ENCODE results near the gene OXTR.
A peak's percentile ranks its signal among the peaks of the same experiment; 100 is the strongest.
"Not testable (repeated sequence)": the region's sequence is repeated elsewhere in the genome, so short reads cannot be mapped to it uniquely, and the experiment has no call there.

OXTR gene

DNA sequence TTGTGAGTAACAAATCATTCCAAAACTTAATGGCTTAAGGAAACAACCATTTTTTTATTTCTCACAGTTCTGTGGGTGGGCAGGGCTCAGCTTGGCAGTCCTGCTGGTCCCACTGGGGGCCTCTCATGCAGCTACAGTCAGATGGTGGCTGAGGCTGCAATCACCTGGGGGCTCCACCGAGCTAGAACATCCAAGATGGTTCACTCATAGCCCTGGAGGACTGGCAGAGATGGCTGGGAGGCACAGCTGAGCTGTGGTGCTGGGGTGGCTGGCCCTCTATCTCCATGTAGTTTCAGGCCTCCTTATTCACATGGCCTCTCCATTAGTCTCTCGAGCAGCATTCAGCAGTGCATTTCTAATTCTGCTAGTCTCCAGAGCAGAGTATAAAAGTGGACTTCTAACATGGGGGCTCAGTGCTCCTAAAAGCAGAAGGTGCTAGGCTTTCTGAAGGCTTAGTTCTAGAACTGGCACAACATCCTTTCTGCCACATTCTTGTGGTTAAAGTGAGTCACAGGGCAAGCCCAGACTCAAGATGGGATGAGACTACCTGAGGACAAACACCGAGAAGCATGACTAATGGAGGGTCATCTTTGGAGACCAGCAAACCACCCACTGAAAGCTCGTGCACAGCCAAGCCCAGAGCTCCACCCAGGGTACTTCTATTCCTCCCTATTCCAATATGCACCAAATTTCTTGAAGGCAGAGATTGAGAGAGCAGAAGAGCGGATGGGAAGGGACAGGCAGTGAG is 29.5 kb downstream of the OXTR start:
- peak; percentile 60 to 92 for DNase-seq

GRCh38 chr3:8738639-8739038 is 30.8 kb downstream of the OXTR start:
- DNase-seq: no peak

DNA sequence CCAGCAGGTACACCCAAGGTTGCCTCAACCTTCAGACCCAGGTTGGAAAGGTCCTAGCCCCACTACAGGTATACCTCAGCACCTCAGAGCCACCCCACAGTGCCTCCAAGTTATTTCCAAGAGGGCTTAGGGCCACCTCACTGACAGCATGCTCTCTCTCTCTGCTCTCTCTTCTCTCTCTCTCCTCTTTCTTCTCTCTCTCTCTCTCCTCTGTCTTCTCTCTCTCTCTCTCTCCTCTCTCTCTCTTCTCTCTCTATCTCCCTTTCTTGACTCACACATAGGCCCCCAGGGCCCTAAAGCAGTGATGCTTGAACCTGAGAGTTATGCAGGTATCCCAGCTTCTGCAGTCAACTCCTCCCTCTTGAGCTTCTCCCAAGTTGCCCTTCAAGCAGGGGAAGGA is 31.6 kb downstream of the OXTR start:
- no peak for DNase-seq

- DNase-seq: no peak
Measured at GRCh38 chr3:8737301-8737700, 32.1 kb downstream of the OXTR start.

DNA sequence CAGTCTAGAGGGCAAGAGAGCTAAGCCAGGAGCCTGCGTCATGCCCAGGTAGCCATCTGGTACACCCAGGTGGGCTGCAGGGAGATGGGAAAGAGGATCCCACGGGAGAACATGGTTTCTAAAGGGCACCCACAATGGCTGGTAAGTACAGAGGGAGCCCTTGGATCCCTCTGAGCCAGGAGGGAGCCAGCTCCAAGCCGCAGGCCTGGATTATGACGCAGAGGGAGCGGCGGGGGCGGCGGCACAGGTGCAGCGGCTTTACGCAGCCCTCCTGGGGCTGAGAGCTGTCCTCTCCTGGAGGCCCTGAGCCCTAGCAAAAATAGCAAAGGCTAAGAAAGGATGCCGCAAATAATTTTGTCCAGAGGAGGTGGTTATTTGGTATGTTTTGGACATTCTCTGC is 33.0 kb downstream of the OXTR start:
- DNase-seq: no peak

- DNase-seq: no peak
Measured at GRCh38 chr3:8734908-8735307, 34.5 kb downstream of the OXTR start.

GRCh38 chr3:8734137-8734878 is 35.1 kb downstream of the OXTR start:
- DNase-seq: no peak

GRCh38 chr3:8733332-8734094 is 35.9 kb downstream of the OXTR start, which contains the start of gene CAV3:
Gene CAV3, plus strand, starts transcription at chr3:8733802. Its CDS starts 75 bp downstream, at chr3:8733877.
- no peak for DNase-seq

- no peak for DNase-seq
Measured at GRCh38 chr3:8732413-8732812, 37.0 kb downstream of the OXTR start.

GRCh38 chr3:8730656-8731055 is 38.8 kb downstream of the OXTR start:
- DNase-seq: no peak

GRCh38 chr3:8729479-8729878 is 39.9 kb downstream of the OXTR start:
- no peak for DNase-seq

DNA sequence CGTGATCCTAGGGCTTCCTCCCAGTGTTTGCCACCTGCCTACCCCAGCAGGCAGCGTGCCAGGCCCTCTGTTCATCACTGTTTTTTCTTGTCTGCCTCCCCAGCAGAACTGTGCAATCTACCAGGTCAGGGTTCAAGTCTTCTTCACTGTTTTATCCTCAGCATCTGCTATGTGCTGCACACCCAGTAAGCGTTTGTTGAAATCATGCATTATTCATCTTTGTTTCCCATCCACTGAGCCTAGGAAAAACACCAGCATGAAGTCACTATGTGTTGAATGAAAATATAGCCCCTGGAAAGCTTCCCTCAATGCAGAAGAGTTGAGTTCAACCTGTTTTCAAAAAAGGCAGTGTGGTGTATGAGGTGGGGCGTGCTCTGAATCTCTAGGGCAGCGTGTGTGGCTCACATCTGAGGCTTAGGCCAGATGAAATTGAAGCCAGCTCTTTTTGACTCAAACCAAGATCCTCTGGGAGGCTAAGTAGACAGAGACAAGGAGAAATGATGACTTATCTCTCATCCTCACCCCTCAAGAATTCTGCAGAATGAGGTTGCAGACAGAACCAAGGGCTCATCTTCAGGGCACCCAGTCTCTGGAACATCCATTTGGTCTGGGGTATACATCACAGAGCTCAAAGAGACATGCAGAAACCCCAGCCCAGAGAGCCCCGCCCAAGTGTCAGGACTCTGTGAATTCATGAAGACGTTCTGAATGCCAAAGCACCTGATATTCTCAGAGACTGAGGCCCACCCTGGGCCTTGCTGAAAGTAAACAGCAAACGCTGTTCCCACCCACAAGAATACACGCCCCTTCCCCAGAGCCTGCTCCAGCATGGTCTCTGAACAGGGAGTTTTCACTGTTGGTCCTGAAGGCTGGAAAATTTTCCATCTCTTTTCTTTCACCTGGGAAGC is 41.6 kb downstream of the OXTR start:
- no peak for DNase-seq

DNA sequence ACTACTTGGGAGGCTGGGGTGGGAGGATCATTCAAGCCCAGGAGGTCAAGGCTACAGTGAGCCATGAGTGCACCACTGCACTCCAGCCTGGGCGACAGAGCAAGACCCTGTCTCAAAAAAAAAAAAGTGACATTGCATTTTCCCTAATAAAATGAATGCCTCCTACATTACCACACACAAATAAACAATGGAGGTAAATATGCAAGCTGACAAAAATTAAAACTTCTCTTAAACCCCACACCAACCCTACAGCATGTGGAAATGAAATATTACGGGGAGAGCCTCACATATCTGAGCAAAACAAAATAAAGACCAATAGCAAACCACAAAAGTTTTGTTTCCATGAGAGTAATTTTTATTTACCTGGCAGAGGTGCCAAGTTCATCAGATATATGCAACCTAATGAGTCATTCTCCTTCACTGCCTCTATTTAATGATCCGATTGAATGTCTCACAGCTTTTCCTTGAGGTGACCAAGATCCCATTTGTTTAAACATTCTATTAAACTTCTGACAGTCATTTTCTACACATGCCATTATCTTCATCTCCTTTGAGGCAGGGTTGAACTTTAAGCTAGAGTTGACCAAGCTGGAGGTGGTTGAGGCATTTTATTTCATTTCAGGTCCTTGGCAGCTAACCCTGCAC is 45.2 kb downstream of the OXTR start:
- no peak for DNase-seq

GRCh38 chr3:8723612-8724011 is 45.8 kb downstream of the OXTR start:
- DNase-seq: no peak

DNA sequence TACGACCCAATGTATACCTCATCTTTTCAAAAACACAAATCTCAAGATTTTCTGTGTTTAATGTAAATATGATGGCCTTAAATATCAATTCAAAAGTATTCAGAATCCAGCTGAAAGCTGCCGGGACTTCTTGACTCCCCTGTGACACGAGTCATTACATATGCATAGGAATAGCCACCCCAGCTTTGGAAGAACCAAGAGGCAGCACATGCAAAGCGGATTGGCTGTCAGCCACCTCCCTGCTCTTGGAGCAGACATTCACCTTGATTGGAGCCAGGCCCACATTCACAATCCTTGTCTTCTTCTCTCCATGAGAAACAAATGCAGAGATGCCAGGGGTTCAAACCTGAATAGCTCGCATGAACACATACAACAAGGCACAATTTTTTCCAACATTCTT is 46.6 kb downstream of the OXTR start:
- DNase-seq: no peak

GRCh38 chr3:8715757-8716156 is 53.7 kb downstream of the OXTR start:
- DNase-seq: not testable (repeated sequence)

GRCh38 chr3:8713901-8714759 is 55.3 kb downstream of the OXTR start:
- no peak for DNase-seq

DNA sequence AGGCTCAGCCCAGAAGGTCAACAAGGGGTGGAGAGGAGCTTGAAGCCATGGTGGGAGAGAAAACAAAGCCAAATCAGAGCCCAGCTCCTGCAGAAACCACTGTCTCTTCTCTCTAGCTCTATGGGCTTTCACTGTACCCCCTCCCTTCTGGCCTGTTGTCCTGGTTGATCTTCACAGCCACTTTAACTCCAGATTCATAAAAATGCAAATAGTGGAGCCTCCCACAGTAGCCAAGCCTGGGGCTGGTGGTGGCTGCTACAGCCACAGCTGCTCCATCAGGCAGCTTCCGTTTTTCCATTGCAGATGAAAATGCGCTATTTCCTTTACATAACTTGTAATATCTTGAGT is 56.5 kb downstream of the OXTR start:
- no peak for DNase-seq

- DNase-seq: no peak
Measured at GRCh38 chr3:8712045-8712907, 57.1 kb downstream of the OXTR start.

All from SW 1271 (cell line).